Body of pancreas (tissue), 4 donors: ENCODE data around the gene TRPM5.

Source experiments
- CTCF ChIP-seq, 7 experiments: fragments of 450-650 bp in 4 of 7; fragments of 200-600 bp in 3 of 7; sonication (generic) in 3 of 7; IDR thresholded peaks; one replicate each; pipeline ENCODE4 v1.5.1; 2016 to 2019; ENCODE audit warnings: antibody characterized with exemption in 7 of 7
- POLR2A ChIP-seq, 3 donors: fragments of 450-650 bp; IDR thresholded peaks; one replicate each; pipeline ENCODE4 v1.6.1; 2016; ENCODE audit warnings: antibody characterized with exemption in 3 of 3, mild to moderate bottlenecking in 2 of 3

- TF ChIP-seq CTCF (IDR thresholded peaks at IDR 0.05) (no peak), POLR2A (IDR thresholded peaks at IDR 0.05) (no peak)
Measured at GRCh38 chr11:2416765-2417164, 27.5 kb downstream of the TRPM5 start.
